ENCODE data around the gene NNT.
"Not testable (repeated sequence)": the region's sequence is repeated elsewhere in the genome, so short reads cannot be mapped to it uniquely, and the experiment has no call there.

GRCh38 chr5:43696444-43696843 is 93.5 kb downstream of the NNT start:
- not testable (repeated sequence) for TF ChIP-seq SRSF9 (IDR thresholded peaks at IDR 0.05; ENCODE audit: borderline replicate concordance, low read depth, low read length); EZH2 (IDR thresholded peaks at IDR 0.05; ENCODE audit: borderline replicate concordance, low read depth, low read length); HNRNPUL1 (IDR thresholded peaks at IDR 0.05; ENCODE audit: low read length); ATF6 (CRISPR knock-in tag; IDR thresholded peaks at IDR 0.05)

All from K562 (cell line).